Endothelial cell of umbilical vein (primary cell): Measurements from ENCODE around the gene CLN3. TPM values are rescaled to one million over a fixed set of nuclear protein-coding genes. Genes with fewer than 3 reads are reported as not detected.

ENCODE experiments used
- BruUV-seq: library from RNA; stranded (reverse); fragments of 400-500 nt; replicated peaks from 2 replicates; lab custom pipeline; 2021; lab: Mats Ljungman, UMichigan
- CTCF ChIA-PET: fragments of 300-600, 350-600 bp; sonication (Branson Sonifier 250); formaldehyde crosslinking; loops from one replicate; lab custom pipeline; 2021; ENCODE audit warnings: antibody characterized with exemption, inconsistent platforms; lab: Charles Lee
- POLR2A ChIA-PET: fragments of 300-600, 350-600 bp; sonication (Branson Sonifier 250); formaldehyde crosslinking; loops from one replicate; lab custom pipeline; 2021; ENCODE audit warnings: antibody characterized with exemption, inconsistent platforms; lab: Charles Lee
- DNase-seq: peaks from one replicate; pipeline ENCODE4 v3.0.0-alpha.2; 2011; ENCODE audit warnings: low read depth, low spot score
- FAIRE-seq: peaks from 2 replicates; lab custom pipeline; 2011; peaks lifted over from hg19 to GRCh38; lab: Jason Lieb, UNC
- H2AFZ ChIP-seq: 2 replicates; pipeline ENCODE4 v1.6.0; 2012; ENCODE audit warnings: low read depth, low read length, control low read depth, inconsistent platforms
- H3K27ac ChIP-seq: 2 replicates; pipeline ENCODE4 v1.5.1; 2011; ENCODE audit warnings: low read depth, mild to moderate bottlenecking, control low read depth, low read length, moderate library complexity; ENCODE audit not compliant: insufficient read depth
- H3K27me3 ChIP-seq, 2 experiments: 2 replicates each; pipeline versions ENCODE4 v1.6.0 to v1.6.1; 2011; ENCODE audit warnings: low read length in 2 of 2, mixed read lengths in 1 of 2; ENCODE audit not compliant: control insufficient read depth in 2 of 2, insufficient read depth in 2 of 2
- H3K36me3 ChIP-seq, 2 experiments: 2 replicates in 1 of 2; 3 replicates in 1 of 2; pipeline ENCODE4 v1.5.1; 2011; ENCODE audit warnings: low read length in 2 of 2, mild to moderate bottlenecking in 1 of 2, moderate library complexity in 1 of 2; ENCODE audit not compliant: control insufficient read depth in 2 of 2, insufficient read depth in 2 of 2; ENCODE audit errors: extremely low read depth in 1 of 2
- H3K4me1 ChIP-seq: 3 replicates; pipeline ENCODE4 v1.5.1; 2011; ENCODE audit warnings: mild to moderate bottlenecking, low read length; ENCODE audit not compliant: control insufficient read depth, insufficient read depth; ENCODE audit errors: extremely low read depth
- H3K4me2 ChIP-seq: 2 replicates; pipeline ENCODE4 v1.6.1; 2011; ENCODE audit warnings: low read length, control low read depth, mixed read lengths; ENCODE audit not compliant: insufficient read depth
- H3K4me3 ChIP-seq, 3 experiments: fragments of 200-600 bp in 1 of 3; sonication (generic), shearing (Covaris generic) in 1 of 3; replicated peaks in 1 of 3; 2 replicates each; pipeline ENCODE4 v1.5.1; 2011 to 2016; ENCODE audit warnings: control low read depth in 3 of 3, low read length in 3 of 3, mild to moderate bottlenecking in 2 of 3, inconsistent platforms in 1 of 3, low read depth in 1 of 3, moderate library complexity in 1 of 3; ENCODE audit not compliant: insufficient read depth in 1 of 3
- H3K79me2 ChIP-seq: 2 replicates; pipeline ENCODE4 v1.6.0; 2012; ENCODE audit warnings: low read length, inconsistent platforms; ENCODE audit not compliant: control insufficient read depth, insufficient read depth
- H3K9ac ChIP-seq: replicated peaks from 2 replicates; pipeline ENCODE3; 2011; ENCODE audit warnings: low read length, control low read depth; ENCODE audit not compliant: insufficient read depth; ENCODE audit errors: extremely low read depth
- H3K9me1 ChIP-seq: replicated peaks from 3 replicates; pipeline ENCODE4 v1.6.0; 2011; ENCODE audit warnings: mild to moderate bottlenecking, low read length; ENCODE audit not compliant: control insufficient read depth, insufficient read depth; ENCODE audit errors: extremely low read depth
- H3K9me3 ChIP-seq: replicated peaks from 2 replicates; pipeline ENCODE4 v1.5.1; 2012; ENCODE audit warnings: low read length, inconsistent platforms; ENCODE audit not compliant: control insufficient read depth, insufficient read depth
- H4K20me1 ChIP-seq: replicated peaks from 2 replicates; pipeline ENCODE3; 2011; ENCODE audit warnings: mild to moderate bottlenecking, low read length; ENCODE audit not compliant: control insufficient read depth, insufficient read depth; ENCODE audit errors: extremely low read depth
- EZH2 ChIP-seq: IDR thresholded peaks from 2 replicates; pipeline ENCODE4 v1.6.1; 2012; ENCODE audit warnings: borderline replicate concordance, low read depth, mild to moderate bottlenecking, moderate library complexity, low read length, inconsistent platforms; ENCODE audit not compliant: severe bottlenecking
- FOS ChIP-seq: IDR thresholded peaks from 2 replicates; pipeline ENCODE4 v1.6.1; 2011; ENCODE audit warnings: mild to moderate bottlenecking, low read length, moderate library complexity, borderline replicate concordance; ENCODE audit not compliant: insufficient read depth
- GATA2 ChIP-seq: IDR thresholded peaks from 2 replicates; pipeline ENCODE4 v1.7.0; 2011; ENCODE audit warnings: low read depth, mild to moderate bottlenecking, moderate library complexity, mixed read lengths, low read length; ENCODE audit not compliant: insufficient read length, insufficient read depth
- JUN ChIP-seq: IDR thresholded peaks from 2 replicates; pipeline ENCODE4 v1.6.1; 2011; ENCODE audit warnings: borderline replicate concordance, low read depth; ENCODE audit not compliant: insufficient read length, insufficient read depth
- MYC ChIP-seq: IDR thresholded peaks from one replicate; pipeline ENCODE4 v1.6.1; 2011; ENCODE audit warnings: mild to moderate bottlenecking, low read depth, low read length
- POLR2A ChIP-seq: IDR thresholded peaks from 2 replicates; pipeline ENCODE4 v1.6.1; 2012; ENCODE audit warnings: low read depth, mild to moderate bottlenecking, control low read depth, low read length
- POLR2AphosphoS5 ChIP-seq: IDR thresholded peaks from 2 replicates; pipeline ENCODE4 v1.6.1; 2012; ENCODE audit warnings: low read depth, mild to moderate bottlenecking, control low read depth, low read length, moderate library complexity; ENCODE audit not compliant: insufficient read depth
- dilution Hi-C: fragments of 300-500 bp; cut with MboI; formaldehyde crosslinking; loops from one replicate; pipeline ENCODE4 v1.15.0; 2019; ENCODE audit warnings: low sequenced_read_pairs; ENCODE audit not compliant: extremely low pct_ligation_motif_present
- intact Hi-C: fragments of 100-400 bp; cut with micrococcal nuclease; formaldehyde crosslinking; loops from one replicate; pipeline ENCODE4 v1.10.0; 2022
- polyA plus RNA-seq, 4 experiments: library from polyadenylated mRNA; depleted of rRNA in 3 of 4; stranded (reverse) in 3 of 4; unstranded in 1 of 4; fragments of >200 nt; gene quantifications; 2 replicates each; pipeline versions ENCODE4 v1.2.1 to v1.2.3, GENCODE V29; 2011 to 2012; ENCODE audit warnings: missing spikeins in 1 of 4
- total RNA-seq: library from RNA; stranded (reverse); gene quantifications from 2 replicates; pipeline ENCODE4 v1.2.3, GENCODE V29; 2021
- TF ChIP-seq, protein P1 (sequence below): IDR thresholded peaks from 2 replicates; pipeline ENCODE4 v1.6.1; 2011; ENCODE audit not compliant: insufficient read depth, insufficient read length
- TF ChIP-seq, protein P2 (sequence below), 2 donors: IDR thresholded peaks; 1 replicate in 1 of 2; 2 replicates in 1 of 2; pipeline ENCODE4 v1.5.1; 2011; ENCODE audit warnings: low read length in 2 of 2, mild to moderate bottlenecking in 2 of 2, moderate library complexity in 2 of 2, control low read depth in 1 of 2, inconsistent platforms in 1 of 2, low read depth in 1 of 2; ENCODE audit not compliant: insufficient read depth in 1 of 2; ENCODE audit errors: extremely low read depth in 1 of 2

Gene CLN3
- total and polyA plus RNA-seq, 2 donors (not counting 3 experiments of a cell fraction or from before 2014, with no cell fraction given) = 40.2 to 76.1 TPM

DNA sequence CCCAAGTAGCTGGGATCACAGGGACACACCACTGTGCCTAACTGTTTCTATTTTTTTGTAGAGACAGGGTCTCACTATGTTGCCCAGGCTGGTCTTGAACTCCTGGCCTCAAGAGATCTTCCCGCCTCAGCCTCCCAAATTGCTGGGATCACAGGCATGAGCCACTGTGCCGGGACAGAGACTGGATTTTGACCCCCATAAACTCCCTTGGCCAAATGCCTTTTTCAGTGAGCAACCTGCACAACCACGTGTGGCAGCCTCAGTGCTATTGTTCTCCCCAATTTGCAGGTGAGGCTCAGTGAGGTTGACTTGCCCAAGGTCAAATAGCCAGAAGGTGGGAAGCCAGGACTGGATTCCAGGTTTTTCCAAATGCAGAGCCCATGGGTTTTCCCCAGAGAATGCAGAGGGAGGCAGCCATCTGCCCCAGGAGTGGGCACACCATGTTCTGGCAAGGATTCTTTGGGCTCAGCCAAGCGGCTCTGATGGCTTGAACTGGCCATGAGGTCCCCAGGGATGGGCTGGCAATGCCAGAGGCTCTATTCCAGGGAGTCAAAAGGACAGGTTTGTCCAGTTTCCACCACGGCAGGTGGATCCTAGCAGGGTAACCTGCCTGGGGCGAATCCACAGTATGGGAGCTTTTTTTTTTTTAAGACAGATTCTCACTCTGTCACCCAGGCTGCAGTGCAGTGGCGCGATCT, 13.0 kb upstream of the CLN3 start:
- CTCF ChIA-PET = interaction anchor here (1.1 kb wide), 1 partner anchor 21 kb away, joined by 3 read pairs; no protein-coding TSS in a partner anchor
- no peak for FAIRE-seq

More for the DNA sequence above, 13.0 kb upstream of the CLN3 start:
- Histone ChIP-seq H3K9me3 (no peaks in the 10 kb centered on the region), H4K20me1 (no peaks in the 10 kb centered on the region), H3K27ac (no peak overlapping the region), H3K79me2 (no peaks in the 10 kb centered on the region), H3K36me3 (no peaks in the 10 kb centered on the region), H3K4me2 (no peak overlapping the region), H3K4me3 (no peak overlapping the region), H2AFZ (no peak overlapping the region), H3K4me1 (no peaks in the 10 kb centered on the region), H3K9ac (no peak overlapping the region), H3K9me1 (no peaks in the 10 kb centered on the region), H3K27me3 (no peaks in the 10 kb centered on the region)
- BruUV-seq = no TSS peak
- POLR2A ChIA-PET = no interaction called here
- TF ChIP-seq, protein P1, sequence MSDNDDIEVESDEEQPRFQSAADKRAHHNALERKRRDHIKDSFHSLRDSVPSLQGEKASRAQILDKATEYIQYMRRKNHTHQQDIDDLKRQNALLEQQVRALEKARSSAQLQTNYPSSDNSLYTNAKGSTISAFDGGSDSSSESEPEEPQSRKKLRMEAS = no peak
- TF ChIP-seq, protein P2, sequence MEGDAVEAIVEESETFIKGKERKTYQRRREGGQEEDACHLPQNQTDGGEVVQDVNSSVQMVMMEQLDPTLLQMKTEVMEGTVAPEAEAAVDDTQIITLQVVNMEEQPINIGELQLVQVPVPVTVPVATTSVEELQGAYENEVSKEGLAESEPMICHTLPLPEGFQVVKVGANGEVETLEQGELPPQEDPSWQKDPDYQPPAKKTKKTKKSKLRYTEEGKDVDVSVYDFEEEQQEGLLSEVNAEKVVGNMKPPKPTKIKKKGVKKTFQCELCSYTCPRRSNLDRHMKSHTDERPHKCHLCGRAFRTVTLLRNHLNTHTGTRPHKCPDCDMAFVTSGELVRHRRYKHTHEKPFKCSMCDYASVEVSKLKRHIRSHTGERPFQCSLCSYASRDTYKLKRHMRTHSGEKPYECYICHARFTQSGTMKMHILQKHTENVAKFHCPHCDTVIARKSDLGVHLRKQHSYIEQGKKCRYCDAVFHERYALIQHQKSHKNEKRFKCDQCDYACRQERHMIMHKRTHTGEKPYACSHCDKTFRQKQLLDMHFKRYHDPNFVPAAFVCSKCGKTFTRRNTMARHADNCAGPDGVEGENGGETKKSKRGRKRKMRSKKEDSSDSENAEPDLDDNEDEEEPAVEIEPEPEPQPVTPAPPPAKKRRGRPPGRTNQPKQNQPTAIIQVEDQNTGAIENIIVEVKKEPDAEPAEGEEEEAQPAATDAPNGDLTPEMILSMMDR (IDR thresholded peaks at IDR 0.05; ENCODE audit: extremely low read depth in 1 of 2, insufficient read depth in 1 of 2, low read depth in 1 of 2, low read length in 2 of 2) = no peak
- TF ChIP-seq JUN (no peak), GATA2 (no peak), POLR2A (no peak), FOS (no peak), EZH2 (no peak), MYC (no peak), POLR2AphosphoS5 (no peak)
- DNase-seq = no peak
- dilution Hi-C loops (no loop called here), intact Hi-C loops (no loop called here)
